IMR-90 (cell line): ENCODE data around the gene HOXC10. TPM values are rescaled to one million over a fixed set of nuclear protein-coding genes. Genes with fewer than 3 reads are reported as not detected.

ENCODE experiments used
- ATAC-seq: fragments of 200-7000 bp; cut with Tn5 transposase; 2 replicates; pipeline ENCODE4 v1.9.1; 2020; ENCODE audit warnings: low read depth, mild to moderate bottlenecking, moderate library complexity
- BruUV-seq: library from RNA; stranded (reverse); fragments of 400-500 nt; replicated peaks from 2 replicates; lab custom pipeline; 2021; lab: Mats Ljungman, UMichigan
- CTCF ChIA-PET: fragments of 300-600 bp; formaldehyde crosslinking; extraction: SDS; loops from one replicate; lab custom pipeline; 2021; ENCODE audit warnings: antibody characterized with exemption; lab: Yijun Ruan, JAX
- POLR2A ChIA-PET: fragments of 300-600 bp; sonication (Branson Sonifier 250); formaldehyde crosslinking; loops from one replicate; lab custom pipeline; 2022; ENCODE audit warnings: antibody characterized with exemption; ENCODE audit not compliant: unreplicated experiment; lab: Charles Lee
- DNase-seq: peaks from one replicate; pipeline ENCODE4 v3.0.0; 2013
- H2AFZ ChIP-seq: replicated peaks from 2 replicates; pipeline ENCODE3; 2013; ENCODE audit warnings: low read length, mild to moderate bottlenecking; ENCODE audit not compliant: poor library complexity
- H2AK5ac ChIP-seq: 2 replicates; pipeline ENCODE4 v1.6.1; 2013; ENCODE audit warnings: low read depth, low read length, inconsistent platforms
- H2AK9ac ChIP-seq: replicated peaks from 2 replicates; pipeline ENCODE3; 2013; ENCODE audit warnings: mild to moderate bottlenecking, low read depth, low read length, moderate library complexity; ENCODE audit not compliant: poor library complexity
- H2BK120ac ChIP-seq: 2 replicates; pipeline ENCODE4 v1.6.1; 2013; ENCODE audit warnings: low read depth, low read length, inconsistent platforms
- H2BK15ac ChIP-seq: 3 replicates; pipeline ENCODE4 v1.6.1; 2013; ENCODE audit warnings: low read depth, low read length, inconsistent platforms
- H2BK20ac ChIP-seq: 2 replicates; pipeline ENCODE4 v1.6.1; 2013; ENCODE audit warnings: low read depth, mild to moderate bottlenecking, inconsistent platforms, low read length, moderate library complexity
- H2BK5ac ChIP-seq: 2 replicates; pipeline ENCODE4 v1.6.1; 2013; ENCODE audit warnings: mild to moderate bottlenecking, low read depth, low read length, inconsistent platforms; ENCODE audit not compliant: poor library complexity, severe bottlenecking
- H3K14ac ChIP-seq: replicated peaks from 2 replicates; pipeline ENCODE4 v1.6.1; 2013; ENCODE audit warnings: low read depth, low read length, inconsistent platforms
- H3K18ac ChIP-seq: 2 replicates; pipeline ENCODE4 v1.6.1; 2013; ENCODE audit warnings: low read depth, low read length, control low read depth
- H3K23ac ChIP-seq: 2 replicates; pipeline ENCODE4 v1.6.1; 2013; ENCODE audit warnings: low read depth, low read length, inconsistent platforms
- H3K27ac ChIP-seq: 2 replicates; pipeline ENCODE4 v1.5.1; 2013; ENCODE audit warnings: mild to moderate bottlenecking, control low read depth, low read length; ENCODE audit not compliant: insufficient read depth
- H3K27me3 ChIP-seq: 2 replicates; pipeline ENCODE4 v1.6.1; 2013; ENCODE audit warnings: low read length; ENCODE audit not compliant: control insufficient read depth, insufficient read depth
- H3K36me3 ChIP-seq: 2 replicates; pipeline ENCODE4 v1.6.1; 2013; ENCODE audit warnings: low read length, mixed read lengths; ENCODE audit not compliant: control insufficient read depth, insufficient read depth
- H3K4ac ChIP-seq: 2 replicates; pipeline ENCODE4 v1.6.1; 2013; ENCODE audit warnings: low read depth, low read length, inconsistent platforms
- H3K4me1 ChIP-seq: 2 replicates; pipeline ENCODE4 v1.6.1; 2013; ENCODE audit warnings: low read length, mixed read lengths; ENCODE audit not compliant: control insufficient read depth, insufficient read depth
- H3K4me2 ChIP-seq: 2 replicates; pipeline ENCODE4 v1.6.1; 2013; ENCODE audit warnings: low read depth, mild to moderate bottlenecking, control low read depth, low read length, moderate library complexity
- H3K4me3 ChIP-seq: 2 replicates; pipeline ENCODE4 v1.5.1; 2013; ENCODE audit warnings: low read depth, mild to moderate bottlenecking, control low read depth, low read length, moderate library complexity; ENCODE audit not compliant: insufficient read depth
- H3K56ac ChIP-seq: 2 replicates; pipeline ENCODE4 v1.6.1; 2013; ENCODE audit warnings: low read length, inconsistent platforms; ENCODE audit not compliant: insufficient read depth; ENCODE audit errors: extremely low read depth
- H3K79me1 ChIP-seq, 2 experiments: 2 replicates each; pipeline ENCODE4 v1.6.1; 2013; ENCODE audit warnings: low read length in 2 of 2, inconsistent platforms in 1 of 2, low read depth in 1 of 2
- H3K9ac ChIP-seq: 2 replicates; pipeline ENCODE4 v1.6.1; 2013; ENCODE audit warnings: low read depth, low read length, control low read depth
- H3K9me1 ChIP-seq: 2 replicates; pipeline ENCODE4 v1.6.1; 2013; ENCODE audit warnings: low read length, inconsistent platforms; ENCODE audit not compliant: insufficient read depth
- H3K9me3 ChIP-seq: 2 replicates; pipeline ENCODE4 v1.6.1; 2013; ENCODE audit warnings: low read length; ENCODE audit not compliant: control insufficient read depth, insufficient read depth
- H4K20me1 ChIP-seq: 2 replicates; pipeline ENCODE4 v1.6.1; 2013; ENCODE audit warnings: low read length, inconsistent platforms; ENCODE audit not compliant: insufficient read depth
- H4K5ac ChIP-seq: 2 replicates; pipeline ENCODE4 v1.6.1; 2013; ENCODE audit warnings: mild to moderate bottlenecking, low read depth, low read length, control low read depth
- H4K8ac ChIP-seq, 2 experiments: 2 replicates each; pipeline ENCODE4 v1.6.1; 2013; ENCODE audit warnings: low read depth in 2 of 2, low read length in 2 of 2, control low read depth in 1 of 2, inconsistent platforms in 1 of 2
- H4K91ac ChIP-seq: 2 replicates; pipeline ENCODE4 v1.6.1; 2013; ENCODE audit warnings: low read depth, low read length, inconsistent platforms; ENCODE audit not compliant: insufficient read depth
- BHLHE40 ChIP-seq: fragments of 150-350 bp; IDR thresholded peaks from 2 replicates; pipeline ENCODE4 v1.6.1; 2016; ENCODE audit warnings: mild to moderate bottlenecking, low read depth, low read length
- NFE2L2 ChIP-seq: fragments of 150-350 bp; IDR thresholded peaks from 2 replicates; pipeline ENCODE4 v1.6.1; 2016; ENCODE audit warnings: low read depth, mild to moderate bottlenecking, low read length
- USF2 ChIP-seq: fragments of 150-350 bp; IDR thresholded peaks from 2 replicates; pipeline ENCODE4 v1.6.1; 2017; ENCODE audit warnings: mild to moderate bottlenecking, antibody characterized with exemption, low read length, low read depth
- WGBS, 2 experiments: methylation state at CpG; one replicate each; pipeline versions ENCODE4 v1.1.5 to v1.1.7; 2013; ENCODE audit warnings: missing lambda C conversion rate in 2 of 2; ENCODE audit not compliant: insufficient read length in 1 of 2; ENCODE audit errors: extremely low coverage in 2 of 2; 5-methylcytosine and 5-hydroxymethylcytosine counted together
- dilution Hi-C: fragments of 300-500 bp; cut with HindIII; formaldehyde crosslinking; loops from one replicate; pipeline ENCODE4 v1.14.3; 2018; ENCODE audit warnings: low sequenced_read_pairs; ENCODE audit not compliant: unreplicated experiment
- in situ Hi-C: fragments of 300-500 bp; cut with MboI; formaldehyde crosslinking; loops from 3 replicates; pipeline ENCODE4 v1.14.3; 2019; ENCODE audit warnings: low sequenced_read_pairs, inconsistent platforms, mixed read lengths
- intact Hi-C: fragments of 100-400 bp; cut with micrococcal nuclease; formaldehyde crosslinking; loops from 2 replicates; pipeline ENCODE4 v1.10.0; 2022
- polyA plus RNA-seq, 3 experiments: library from polyadenylated mRNA; depleted of rRNA; stranded (reverse); fragments of >200 nt; gene quantifications; 2 replicates each; pipeline ENCODE4 v1.2.3, GENCODE V29; 2012; ENCODE audit warnings: low replicate concordance in 1 of 3
- total RNA-seq: library from RNA; depleted of rRNA; stranded (reverse); fragments of >200 nt; gene quantifications from 2 replicates; pipeline ENCODE4 v1.2.3, GENCODE V29; 2012

Gene HOXC10
- total and polyA plus RNA-seq, 2 of the 4 experiments (the other 2 are of a cell fraction), result 0.15 TPM; not detected in 1

GRCh38 chr12:53963434-53964314 lies 21.3 kb upstream of the HOXC10 start:
- Histone ChIP-seq H2BK20ac (no peak overlapping the region), H2BK15ac (no peak overlapping the region), H3K27ac (no peak overlapping the region), H2BK120ac (no peak overlapping the region), H2AFZ (no peak overlapping the region), H3K56ac (no peak overlapping the region), H3K18ac (no peak overlapping the region), H3K4me1 (no peaks in the 10 kb centered on the region), H3K27me3 (peaks cover 93% of the 10 kb centered on the region), H3K4ac (no peak overlapping the region), H3K23ac (no peak overlapping the region), H3K9me3 (peaks cover 7% of the 10 kb centered on the region), H2AK5ac (no peak overlapping the region), H3K4me3 (no peak overlapping the region), H3K14ac (no peak overlapping the region), H2BK5ac (no peak overlapping the region), H4K8ac (no peak overlapping the region), H4K20me1 (no peaks in the 10 kb centered on the region), H3K79me1 (no peaks in the 10 kb centered on the region), H3K4me2 (no peak overlapping the region), H4K91ac (no peak overlapping the region), H3K9me1 (no peaks in the 10 kb centered on the region), H3K36me3 (no peaks in the 10 kb centered on the region), H3K9ac (no peak overlapping the region), H4K5ac (no peak overlapping the region), H2AK9ac (no peak overlapping the region)
- ChIA-PET CTCF (no interaction called here), POLR2A (no interaction called here)
- intact Hi-C loops, result no loop called here
- ATAC-seq, result no peak
- 8% methylated on average over 16 of the region's 38 CpGs; no CpG with 5 or more reads in 1 of the 2 experiments for WGBS, 2 experiments
- TF ChIP-seq NFE2L2, result no peak
- no peak for TF ChIP-seq USF2
- TF ChIP-seq BHLHE40, result no peak
- BruUV-seq, result no TSS peak
- in situ Hi-C loops, result no loop called here
- dilution Hi-C loops, result no loop called here
- no peak for DNase-seq
